Thyroid gland (tissue), 4 donors: ENCODE measurements around the gene ANKRD2. TPM values are rescaled to one million over a fixed set of nuclear protein-coding genes. Genes with fewer than 3 reads are reported as not detected.

Source experiments
- DNase-seq, 2 donors: peaks; one replicate each; pipeline ENCODE4 v3.0.0-alpha.2; 2019
- H3K27ac ChIP-seq, 3 donors: fragments of 200-600 bp; sonication (generic); 1 replicate in 2 of 3; 2 replicates in 1 of 3; pipeline ENCODE4 v1.5.1; 2016 to 2019; ENCODE audit warnings: mild to moderate bottlenecking in 1 of 3, moderate library complexity in 1 of 3
- H3K27me3 ChIP-seq: fragments of 200-600 bp; sonication (generic); one replicate; pipeline ENCODE4 v1.5.1; 2019
- H3K36me3 ChIP-seq, 2 donors: fragments of 200-600 bp; sonication (generic); one replicate each; pipeline ENCODE4 v1.5.1; 2016 to 2019
- H3K4me1 ChIP-seq, 2 donors: fragments of 200-600 bp; sonication (generic); one replicate each; pipeline ENCODE4 v1.5.1; 2017 to 2019
- H3K4me3 ChIP-seq, 3 donors: fragments of 200-600 bp; sonication (generic); replicated peaks in 1 of 3; 1 replicate in 2 of 3; 2 replicates in 1 of 3; pipeline ENCODE4 v1.5.1; 2016; ENCODE audit warnings: mild to moderate bottlenecking in 1 of 3
- H3K9me3 ChIP-seq: fragments of 200-600 bp; sonication (generic); one replicate; pipeline ENCODE4 v1.5.1; 2017
- CTCF ChIP-seq, 6 experiments: fragments of 200-600 bp in 3 of 6; fragments of 450-650 bp in 3 of 6; sonication (generic) in 3 of 6; IDR thresholded peaks; one replicate each; pipeline ENCODE4 v1.5.1; 2016 to 2019; ENCODE audit warnings: antibody characterized with exemption in 6 of 6, mild to moderate bottlenecking in 2 of 6, inconsistent platforms in 1 of 6, moderate library complexity in 1 of 6
- POLR2A ChIP-seq, 2 donors: fragments of 450-650 bp; IDR thresholded peaks; one replicate each; pipeline ENCODE4 v1.6.1; 2017; ENCODE audit warnings: antibody characterized with exemption in 2 of 2, mild to moderate bottlenecking in 2 of 2, moderate library complexity in 1 of 2
- WGBS, 2 donors: methylation state at CpG; one replicate each; pipeline ENCODE4 v1.1.5; 2017; 5-methylcytosine and 5-hydroxymethylcytosine counted together
- intact Hi-C: fragments of 100-400 bp; cut with DNase I; formaldehyde crosslinking; loops from one replicate; pipeline ENCODE4 v1.15.1; 2023
- total RNA-seq, 4 donors: library from RNA; depleted of rRNA; stranded (reverse); fragments of >200 nt; gene quantifications; one replicate each; pipeline ENCODE4 v1.2.3, GENCODE V29; 2016

ANKRD2 gene
- total RNA-seq, 4 donors from 2014 or later = not detected

- H3K4me3 ChIP-seq = no peak overlapping the region
- H3K27ac ChIP-seq = peak overlapping the region; percentile 3 to 82 (median 78)
- WGBS, 2 donors = 56 to 70% methylated on average over 10 of the region's 10 CpGs
- no peaks in the 10 kb centered on the region for H3K36me3 ChIP-seq
- intact Hi-C loops = no loop called here
- DNase-seq = peak; percentile 19 to 29
- H3K9me3 ChIP-seq = no peaks in the 10 kb centered on the region
- TF ChIP-seq POLR2A (IDR thresholded peaks at IDR 0.05) (no peak), CTCF (IDR thresholded peaks at IDR 0.05) (no peak)
- no peaks in the 10 kb centered on the region for H3K27me3 ChIP-seq
- peaks cover 0 to 15% of the 10 kb centered on the region in 2 donors for H3K4me1 ChIP-seq
Observed at GRCh38 chr10:97596101-97597082, 23.8 kb downstream of the ANKRD2 start.

GRCh38 chr10:97597778-97598177 is 25.2 kb downstream of the ANKRD2 start:
- Histone ChIP-seq H3K4me1 (peaks cover 0 to 15% of the 10 kb centered on the region in 2 donors), H3K9me3 (no peaks in the 10 kb centered on the region), H3K27ac (peak overlapping the region in 2 of 3 donors; percentile 17 to 37), H3K4me3 (no peak overlapping the region), H3K27me3 (no peaks in the 10 kb centered on the region), H3K36me3 (no peaks in the 10 kb centered on the region)
- no peak for DNase-seq
- 86 to 90% methylated on average over 2 of the region's 2 CpGs for WGBS, 2 donors
- intact Hi-C loops = no loop called here
- no peak for TF ChIP-seq POLR2A (IDR thresholded peaks at IDR 0.05)
- TF ChIP-seq CTCF (IDR thresholded peaks at IDR 0.05) = no peak

- Histone ChIP-seq H3K4me1 (peaks cover 0 to 15% of the 10 kb centered on the region in 2 donors), H3K27ac (no peak overlapping the region), H3K9me3 (no peaks in the 10 kb centered on the region), H3K4me3 (no peak overlapping the region), H3K27me3 (no peaks in the 10 kb centered on the region), H3K36me3 (no peaks in the 10 kb centered on the region)
- intact Hi-C loops = no loop called here
- TF ChIP-seq POLR2A (IDR thresholded peaks at IDR 0.05) = no peak
- no peak for DNase-seq
- WGBS, 2 donors = 90 to 95% methylated on average over 19 of the region's 19 CpGs
Observed at GRCh38 chr10:97598407-97599271, 26.1 kb downstream of the ANKRD2 start.

GRCh38 chr10:97599272-97599619 is 26.7 kb downstream of the ANKRD2 start:
- Histone ChIP-seq H3K9me3 (no peaks in the 10 kb centered on the region), H3K36me3 (no peaks in the 10 kb centered on the region), H3K27ac (no peak overlapping the region), H3K27me3 (no peaks in the 10 kb centered on the region), H3K4me3 (no peak overlapping the region), H3K4me1 (peaks cover 0 to 15% of the 10 kb centered on the region in 2 donors)
- DNase-seq = no peak
- WGBS, 2 donors = 87 to 88% methylated on average over 6 of the region's 6 CpGs
- intact Hi-C loops = no loop called here
- TF ChIP-seq POLR2A (IDR thresholded peaks at IDR 0.05) (no peak), CTCF (IDR thresholded peaks at IDR 0.05) (no peak)

GRCh38 chr10:97600616-97601015 is 28.0 kb downstream of the ANKRD2 start:
- H3K36me3 ChIP-seq = no peaks in the 10 kb centered on the region
- DNase-seq = no peak
- 82 to 90% methylated on average over 1 of the region's 1 CpG for WGBS, 2 donors
- H3K27me3 ChIP-seq = no peaks in the 10 kb centered on the region
- H3K4me1 ChIP-seq = peaks cover 0 to 12% of the 10 kb centered on the region in 2 donors
- H3K4me3 ChIP-seq = no peak overlapping the region
- no peak for TF ChIP-seq POLR2A (IDR thresholded peaks at IDR 0.05)
- TF ChIP-seq CTCF (IDR thresholded peaks at IDR 0.05) = no peak
- intact Hi-C loops = no loop called here
- H3K9me3 ChIP-seq = no peaks in the 10 kb centered on the region
- H3K27ac ChIP-seq = no peak overlapping the region
